H7 (cell line): ENCODE measurements around the gene RUNX1. TPM values are rescaled to one million over a fixed set of nuclear protein-coding genes. Genes with fewer than 3 reads are reported as not detected.
"Not testable (repeated sequence)": the region's sequence is repeated elsewhere in the genome, so short reads cannot be mapped to it uniquely, and the experiment has no call there.

Experiments
- DNase-seq: peaks from one replicate; pipeline ENCODE4 v3.0.0; 2012
- H3K27me3 ChIP-seq: 2 replicates; pipeline ENCODE4 v1.6.0; 2011; ENCODE audit warnings: mild to moderate bottlenecking, low read length; ENCODE audit not compliant: control insufficient read depth, insufficient read depth
- H3K36me3 ChIP-seq: replicated peaks from 2 replicates; pipeline ENCODE4 v1.5.1; 2011; ENCODE audit warnings: low read length; ENCODE audit not compliant: control insufficient read depth, insufficient read depth
- H3K4me3 ChIP-seq: 2 replicates; pipeline ENCODE4 v1.5.1; 2011; ENCODE audit warnings: low read depth, mild to moderate bottlenecking, control low read depth, low read length, moderate library complexity; ENCODE audit not compliant: insufficient read depth
- total RNA-seq: library from RNA; depleted of rRNA; stranded (reverse); fragments of >200 nt; shearing (Covaris generic); gene quantifications from 2 replicates; pipeline ENCODE4 v1.2.3, GENCODE V29; 2014

RUNX1 gene
- total RNA-seq, 1 experiment from 2014 or later: 0.48 TPM

DNA sequence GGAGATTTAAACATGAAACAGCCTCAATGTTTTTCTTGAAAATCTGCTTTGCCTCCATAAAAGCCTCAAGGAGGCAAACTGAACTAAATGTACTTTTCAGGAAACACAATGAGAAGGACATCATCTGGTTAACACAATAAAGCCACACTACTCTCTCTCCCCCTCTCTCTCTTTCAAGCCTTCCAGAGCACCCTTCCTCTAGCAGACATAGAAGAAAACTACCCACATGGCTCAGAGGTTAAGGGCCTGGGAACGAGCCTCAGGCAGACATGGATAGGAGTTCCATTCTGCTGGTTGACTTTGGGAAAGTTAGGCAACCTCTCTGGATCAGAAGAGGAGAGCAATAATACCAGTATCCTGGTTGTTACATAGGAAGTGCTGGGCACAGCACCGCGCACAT is 42.9 kb downstream of the RUNX1 start:
- no peak for DNase-seq
- H3K36me3 ChIP-seq: no peaks in the 10 kb centered on the region
- H3K27me3 ChIP-seq: no peaks in the 10 kb centered on the region

DNA sequence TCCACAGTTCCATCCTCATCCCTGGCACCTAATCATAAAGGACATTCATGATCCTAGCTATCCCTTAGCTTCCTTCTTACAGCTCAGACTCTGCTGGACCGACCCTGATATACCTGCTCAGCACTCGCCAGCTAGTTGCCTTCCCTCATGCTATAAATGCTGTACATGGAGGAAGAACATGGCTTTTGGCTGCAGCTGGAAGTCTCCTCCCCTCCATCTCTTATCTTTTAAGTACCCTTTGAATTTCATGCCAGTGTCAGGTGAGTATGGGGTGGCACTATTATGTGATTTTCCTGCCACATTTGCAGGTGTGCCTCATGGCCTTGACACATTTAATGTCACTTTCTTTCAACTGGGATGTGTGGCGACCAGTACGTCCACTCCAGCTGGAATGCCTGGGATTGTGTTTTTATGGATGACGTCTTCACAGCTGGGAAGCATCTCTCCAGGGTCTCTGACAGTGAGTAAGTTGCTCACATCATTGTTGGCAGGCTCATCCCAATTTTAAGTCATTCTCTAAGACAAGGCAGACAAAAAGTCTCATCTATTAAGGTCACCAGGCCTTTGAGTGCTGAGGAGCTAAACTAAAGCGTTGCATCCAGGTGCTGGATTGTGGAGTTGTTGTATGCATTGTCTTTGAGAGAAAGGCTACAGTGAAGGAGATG is 43.4 kb downstream of the RUNX1 start:
- DNase-seq: no peak
- no peak overlapping the region for H3K4me3 ChIP-seq
- H3K36me3 ChIP-seq: no peaks in the 10 kb centered on the region
- H3K27me3 ChIP-seq: no peaks in the 10 kb centered on the region

More for the DNA sequence above, 42.9 kb downstream of the RUNX1 start:
- H3K4me3 ChIP-seq: no peak overlapping the region

DNA sequence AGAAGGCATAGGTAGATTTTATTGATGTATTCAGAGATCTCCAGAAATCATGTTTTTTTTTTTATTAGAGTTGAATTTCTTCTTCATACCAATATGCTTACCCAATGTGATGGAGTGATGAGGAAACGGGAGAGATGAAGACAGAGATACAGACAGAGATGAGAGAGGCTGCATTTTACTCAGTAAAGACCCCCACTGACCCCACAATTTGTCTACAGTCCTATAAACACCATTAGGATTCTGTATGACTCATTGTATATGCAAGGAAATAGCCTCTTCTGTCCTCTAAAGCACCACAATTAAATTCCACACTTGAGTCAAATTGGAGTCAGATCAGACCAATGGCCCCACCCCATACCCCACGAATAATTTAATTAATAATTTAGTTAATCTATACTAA is 44.0 kb downstream of the RUNX1 start:
- no peak for DNase-seq
- no peak overlapping the region for H3K4me3 ChIP-seq
- no peaks in the 10 kb centered on the region for H3K36me3 ChIP-seq
- no peaks in the 10 kb centered on the region for H3K27me3 ChIP-seq

DNA sequence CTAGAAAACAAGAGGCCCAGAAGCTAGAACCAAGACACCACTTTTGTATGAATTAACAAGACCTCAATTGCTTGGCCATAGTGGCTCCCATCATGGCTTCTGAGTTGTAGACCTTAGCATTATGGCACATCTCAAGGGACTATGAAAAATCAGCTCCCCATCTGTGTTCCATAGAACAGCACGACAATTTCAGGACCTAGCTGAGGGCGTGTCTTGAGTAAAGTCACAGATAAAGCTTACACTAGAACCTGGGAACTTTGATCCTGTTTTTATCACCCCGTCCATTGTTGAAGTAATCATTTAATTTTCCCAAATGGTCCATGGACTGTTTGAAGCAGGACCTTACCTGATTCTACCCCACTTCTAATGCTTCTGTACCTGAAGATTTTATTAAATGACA is 44.8 kb downstream of the RUNX1 start:
- H3K36me3 ChIP-seq: no peaks in the 10 kb centered on the region
- no peaks in the 10 kb centered on the region for H3K27me3 ChIP-seq
- DNase-seq: no peak
- no peak overlapping the region for H3K4me3 ChIP-seq

DNA sequence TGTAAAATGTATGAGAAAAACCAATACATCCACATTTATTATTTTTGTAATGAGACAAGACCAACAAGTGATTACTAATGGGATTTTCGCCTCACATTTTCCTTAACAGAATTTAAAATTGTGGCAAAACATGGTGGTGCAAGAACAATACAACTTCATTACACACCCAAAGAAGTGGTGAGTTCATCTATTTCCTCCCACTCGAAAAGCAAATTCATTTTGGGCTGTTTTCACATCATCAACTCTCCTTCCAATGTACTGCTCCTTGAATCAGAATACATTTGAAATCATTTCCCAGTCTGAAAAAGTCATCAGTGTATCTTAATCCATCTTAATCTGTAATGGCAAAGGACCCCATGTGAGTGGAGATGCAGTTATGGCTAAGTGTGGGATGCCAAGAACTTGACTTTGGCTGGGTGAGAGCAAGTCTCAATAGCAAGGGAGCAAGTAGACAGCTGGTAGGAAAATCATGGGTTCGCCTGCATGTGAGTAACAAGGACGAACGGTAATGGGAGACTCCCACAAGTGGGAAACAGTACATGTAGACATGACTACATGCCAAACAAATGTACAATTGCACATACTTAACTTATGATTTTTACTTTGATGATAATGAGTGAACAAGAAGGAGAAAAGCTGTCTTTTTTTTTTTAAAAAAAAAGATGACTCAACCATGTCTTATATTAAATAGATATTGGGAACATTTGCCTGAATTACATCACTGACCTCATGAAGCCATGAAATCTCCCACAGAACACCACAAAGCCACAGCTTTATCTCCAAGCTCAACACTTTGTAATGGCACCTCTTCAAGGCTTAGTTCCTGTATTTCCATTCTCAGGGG is 46.0 kb downstream of the RUNX1 start:
- Histone ChIP-seq H3K4me3 (no peak overlapping the region), H3K36me3 (no peaks in the 10 kb centered on the region), H3K27me3 (no peaks in the 10 kb centered on the region)
- DNase-seq: no peak

DNA sequence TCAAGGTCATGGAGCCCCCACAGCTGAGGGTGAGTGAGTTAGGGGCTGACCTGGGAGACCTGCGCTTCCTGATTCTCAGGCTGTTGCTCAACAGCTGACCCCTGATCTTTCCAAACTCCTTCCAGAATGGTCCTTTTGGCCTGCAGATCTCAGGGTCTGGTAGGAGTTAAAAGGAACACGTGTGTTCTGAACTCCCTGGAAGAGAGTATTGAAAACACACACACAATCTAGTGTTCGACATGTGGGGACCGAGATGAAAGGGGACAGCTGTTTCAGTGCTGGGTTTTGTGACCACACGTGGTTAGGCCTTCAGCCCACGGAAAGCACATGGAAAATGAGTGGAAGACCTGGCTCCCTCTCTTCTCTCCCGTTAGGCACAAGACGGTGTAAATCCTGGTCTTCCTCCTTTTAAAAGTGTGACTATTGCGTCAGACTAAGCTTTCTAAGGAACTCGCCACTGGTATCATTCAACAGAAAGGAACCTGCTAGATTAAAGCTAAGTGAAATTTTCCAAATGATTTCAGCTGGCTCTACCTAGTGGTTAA is 49.6 kb downstream of the RUNX1 start:
- no peaks in the 10 kb centered on the region for H3K36me3 ChIP-seq
- no peaks in the 10 kb centered on the region for H3K27me3 ChIP-seq
- H3K4me3 ChIP-seq: no peak overlapping the region
- DNase-seq: no peak

DNA sequence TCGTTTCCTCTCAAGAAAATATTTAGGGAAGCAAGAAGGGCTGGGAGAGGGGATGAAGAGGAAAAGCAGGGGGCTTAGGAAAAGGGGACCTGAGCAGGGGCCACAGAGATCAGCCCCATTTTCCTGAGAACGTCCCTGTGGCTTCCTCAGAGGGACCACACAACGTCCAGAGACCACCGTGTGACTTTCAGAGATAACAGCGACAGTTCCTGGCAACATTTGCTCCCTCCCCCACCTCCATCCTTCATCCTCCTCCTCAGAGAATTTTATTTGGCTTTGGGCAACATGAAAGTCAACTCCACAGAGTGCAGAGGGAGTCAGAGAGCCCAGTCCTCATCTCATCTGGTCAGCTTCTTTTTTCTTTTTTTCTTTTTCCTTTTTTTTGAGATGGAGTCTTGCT is 50.9 kb downstream of the RUNX1 start:
- Histone ChIP-seq H3K27me3 (no peaks in the 10 kb centered on the region), H3K36me3 (no peaks in the 10 kb centered on the region), H3K4me3 (no peak overlapping the region)
- no peak for DNase-seq

DNA sequence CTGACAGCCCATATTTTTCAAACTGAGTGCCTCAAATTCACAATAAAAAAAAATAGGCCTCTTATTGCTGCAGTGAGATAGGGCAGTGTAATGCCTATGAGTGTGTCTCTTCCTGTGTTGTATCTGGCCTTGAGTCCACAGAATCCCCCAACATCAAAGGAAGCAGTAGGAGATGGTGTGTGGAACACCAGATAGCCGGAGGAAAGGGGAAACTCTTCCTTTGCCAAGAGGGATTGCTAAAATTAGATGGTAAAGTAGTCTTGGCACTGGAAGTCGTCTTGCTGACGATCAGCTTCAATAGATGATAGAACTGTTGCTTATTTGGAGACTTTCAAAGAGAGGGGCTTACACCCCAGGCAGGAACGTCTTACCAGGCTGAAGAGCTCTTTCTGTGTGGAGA is 51.8 kb downstream of the RUNX1 start:
- no peaks in the 10 kb centered on the region for H3K27me3 ChIP-seq
- H3K4me3 ChIP-seq: no peak overlapping the region
- H3K36me3 ChIP-seq: no peaks in the 10 kb centered on the region
- DNase-seq: no peak

DNA sequence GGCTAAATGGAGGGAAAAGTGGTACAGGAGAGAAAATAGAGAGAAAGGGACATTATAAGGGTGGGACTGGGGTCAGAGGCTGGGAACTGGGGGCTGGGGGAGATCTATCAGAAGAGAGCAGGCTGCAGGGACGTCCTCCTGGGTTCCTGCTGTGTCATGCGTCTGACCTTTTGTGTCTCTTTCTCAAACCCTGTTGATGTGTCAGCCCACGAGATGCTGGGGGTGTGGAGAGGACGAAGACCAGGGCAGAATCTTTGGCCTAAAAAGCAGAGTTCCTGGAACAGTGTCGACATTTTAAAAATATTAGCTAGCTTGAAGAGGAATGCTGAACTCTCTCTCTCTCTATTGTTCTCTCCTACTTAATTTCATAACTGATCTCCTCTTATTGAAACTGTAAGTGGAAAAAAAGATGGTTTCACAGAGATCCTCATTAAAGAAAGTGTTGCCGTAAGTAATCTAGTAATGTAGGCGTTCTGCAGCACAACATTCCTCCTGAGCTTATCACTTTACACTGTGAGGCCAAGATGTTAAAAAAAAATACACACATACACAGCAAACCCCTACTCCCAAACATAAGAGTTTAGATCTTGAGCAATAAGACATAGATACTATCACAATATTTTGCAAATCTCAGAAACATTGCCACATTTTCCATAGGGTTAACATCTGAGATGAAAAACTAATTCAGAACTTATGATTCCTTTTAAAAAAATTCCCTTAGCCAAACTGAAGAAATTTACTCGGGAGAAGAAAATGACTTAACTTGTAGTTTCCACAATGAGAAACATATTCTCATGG is 52.6 kb downstream of the RUNX1 start:
- no peaks in the 10 kb centered on the region for H3K27me3 ChIP-seq

DNA sequence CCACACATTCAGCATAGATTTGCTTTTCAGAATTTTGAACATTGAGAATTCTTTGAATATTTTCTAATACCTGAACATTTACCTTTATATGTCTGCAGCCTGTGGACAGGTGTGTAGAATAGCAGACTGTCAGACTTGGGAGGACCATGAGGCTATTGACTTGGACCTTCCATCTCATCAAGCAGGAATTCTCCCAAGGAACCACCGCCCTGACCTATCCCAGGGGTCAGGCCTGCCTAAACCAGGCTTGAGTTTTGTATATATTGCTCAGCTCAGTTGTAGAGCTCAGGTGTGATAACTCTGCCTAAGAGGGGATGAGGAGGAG is 53.2 kb downstream of the RUNX1 start:
- Histone ChIP-seq H3K27me3 (no peaks in the 10 kb centered on the region), H3K36me3 (no peaks in the 10 kb centered on the region), H3K4me3 (no peak overlapping the region)
- no peak for DNase-seq

More for the DNA sequence above, 52.6 kb downstream of the RUNX1 start:
- DNase-seq: peak; percentile 24
- H3K4me3 ChIP-seq: no peak overlapping the region
- H3K36me3 ChIP-seq: no peaks in the 10 kb centered on the region

DNA sequence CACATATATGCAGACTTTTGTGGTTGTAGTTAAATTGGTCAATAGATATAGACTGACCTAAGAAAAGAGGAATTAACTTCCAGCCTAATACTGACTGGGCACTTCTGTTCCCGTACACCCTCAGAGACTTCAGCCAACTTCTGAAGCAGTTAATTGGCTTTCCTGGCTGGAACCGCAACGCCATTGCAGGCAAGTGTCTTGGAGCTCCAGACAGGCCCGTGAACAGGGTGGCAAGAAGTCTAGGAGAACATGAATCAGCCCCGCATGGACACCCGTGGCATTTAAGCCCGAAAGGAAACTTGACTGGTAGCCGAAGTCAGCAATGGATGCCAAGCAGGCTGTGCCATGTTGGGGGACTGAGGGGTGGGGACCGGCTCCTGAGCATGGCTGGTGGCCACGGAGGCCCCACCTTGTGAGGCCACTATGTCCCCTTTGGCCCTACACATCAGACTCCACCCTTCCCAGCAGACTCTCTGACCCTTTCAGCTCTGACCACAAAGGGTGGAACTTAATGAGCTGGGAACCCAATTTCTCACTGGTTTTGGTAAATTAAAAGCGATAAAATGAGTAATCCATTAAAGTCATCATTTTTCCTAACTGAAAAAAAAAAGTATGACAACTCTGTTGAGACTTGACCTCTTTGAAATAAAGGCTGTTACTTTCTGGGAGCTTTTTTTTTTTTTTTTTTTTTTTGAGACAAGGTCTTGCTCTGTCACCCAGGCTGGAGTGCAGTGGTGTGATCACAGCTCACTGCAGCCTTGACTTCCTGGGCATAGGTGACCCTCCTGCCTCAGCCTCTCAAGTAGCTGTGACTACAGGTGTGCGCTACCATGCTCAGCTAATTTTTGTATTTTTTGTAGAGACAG is 54.1 kb downstream of the RUNX1 start:
- H3K27me3 ChIP-seq: no peaks in the 10 kb centered on the region
- no peak for DNase-seq

DNA sequence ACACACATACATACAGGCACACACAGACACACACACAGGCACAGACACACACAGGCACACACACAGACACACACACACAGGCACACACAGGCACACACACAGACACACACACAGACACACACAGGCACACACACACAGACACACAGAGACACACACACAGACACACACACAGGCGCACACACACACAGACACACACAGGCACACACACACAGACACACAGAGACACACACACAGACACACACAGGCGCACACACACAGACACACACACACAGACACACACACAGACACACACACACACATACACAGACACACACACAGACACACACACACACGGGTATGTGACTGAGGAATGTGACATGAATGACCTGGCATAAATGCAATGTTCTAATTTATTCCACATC is 55.6 kb downstream of the RUNX1 start:
- not testable (repeated sequence) for H3K27me3 ChIP-seq, H3K4me3 ChIP-seq, H3K36me3 ChIP-seq, DNase-seq

More for the DNA sequence above, 54.1 kb downstream of the RUNX1 start:
- no peaks in the 10 kb centered on the region for H3K36me3 ChIP-seq
- no peak overlapping the region for H3K4me3 ChIP-seq

DNA sequence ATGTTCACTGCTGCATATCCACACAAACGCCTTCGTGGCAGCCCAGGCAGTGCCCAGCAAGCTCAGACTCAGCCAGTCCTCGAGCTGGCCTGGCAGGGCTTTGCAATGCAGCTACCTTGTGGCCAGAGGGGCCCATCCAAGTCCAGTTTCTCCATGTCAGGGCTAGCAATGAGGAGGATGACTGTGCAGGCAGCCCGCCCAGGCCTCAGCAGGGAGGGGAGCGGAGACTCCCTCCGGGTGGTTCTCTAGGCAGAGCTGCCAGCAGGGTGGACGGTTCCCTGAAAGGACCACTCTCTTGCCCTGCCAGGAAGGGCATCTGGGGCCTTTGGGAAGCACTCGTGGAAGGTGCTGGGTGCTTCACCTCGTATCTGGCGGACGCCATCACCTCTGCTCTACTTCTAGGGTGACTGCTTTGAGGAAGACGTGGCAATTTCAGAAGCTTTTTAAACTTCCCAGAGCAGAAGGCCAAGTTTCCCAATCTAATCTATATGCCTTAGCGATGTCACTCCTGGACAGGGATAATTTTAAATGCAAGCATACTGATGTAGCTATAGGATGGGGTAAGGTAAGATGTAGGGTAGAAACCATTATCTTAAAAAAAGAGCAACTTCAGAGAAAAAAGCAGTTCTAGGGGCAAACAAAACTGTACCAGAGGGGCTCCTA is 56.2 kb downstream of the RUNX1 start:
- peak; percentile 14 for DNase-seq
- Histone ChIP-seq H3K27me3 (no peaks in the 10 kb centered on the region), H3K36me3 (no peaks in the 10 kb centered on the region), H3K4me3 (no peak overlapping the region)
